Measurements from ENCODE around the gene RPL19. TPM values are rescaled to one million over a fixed set of nuclear protein-coding genes. Genes with fewer than 3 reads are reported as not detected.

The RPL19 gene
- total RNA-seq, 1 donor from 2014 or later = 1,851 TPM

DNA sequence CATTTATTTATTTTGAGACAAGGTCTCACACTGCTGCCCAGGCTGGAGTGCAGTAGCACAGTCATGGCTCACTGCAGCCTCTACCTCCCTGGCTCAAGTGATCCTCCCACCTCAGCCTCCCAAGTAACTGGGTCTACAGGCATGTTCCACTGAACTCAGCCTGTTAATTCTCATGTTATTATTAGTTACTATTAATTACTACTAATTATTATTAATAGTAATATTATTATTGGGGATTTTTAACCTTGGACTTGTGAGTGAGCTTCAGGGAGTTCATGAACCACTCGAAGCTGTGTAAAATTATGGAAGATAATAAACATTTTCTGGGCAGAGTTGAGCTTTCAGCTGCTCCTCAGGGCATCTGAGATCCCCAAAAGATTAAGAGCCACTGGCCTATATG lies 30.3 kb downstream of the RPL19 start:
- H3K9me3 Mint-ChIP-seq (ENCODE audit: unreplicated experiment) = no peaks in the 10 kb centered on the region
- H3K4me1 Mint-ChIP-seq (ENCODE audit: unreplicated experiment) = peaks cover 25% of the 10 kb centered on the region
- H3K27me3 Mint-ChIP-seq (ENCODE audit: unreplicated experiment) = peaks cover 15% of the 10 kb centered on the region
- no peak overlapping the region for H3K4me3 Mint-ChIP-seq (ENCODE audit: unreplicated experiment)
- DNase-seq (ENCODE audit: low spot score) = no peak
- TF ChIP-seq, protein P1, sequence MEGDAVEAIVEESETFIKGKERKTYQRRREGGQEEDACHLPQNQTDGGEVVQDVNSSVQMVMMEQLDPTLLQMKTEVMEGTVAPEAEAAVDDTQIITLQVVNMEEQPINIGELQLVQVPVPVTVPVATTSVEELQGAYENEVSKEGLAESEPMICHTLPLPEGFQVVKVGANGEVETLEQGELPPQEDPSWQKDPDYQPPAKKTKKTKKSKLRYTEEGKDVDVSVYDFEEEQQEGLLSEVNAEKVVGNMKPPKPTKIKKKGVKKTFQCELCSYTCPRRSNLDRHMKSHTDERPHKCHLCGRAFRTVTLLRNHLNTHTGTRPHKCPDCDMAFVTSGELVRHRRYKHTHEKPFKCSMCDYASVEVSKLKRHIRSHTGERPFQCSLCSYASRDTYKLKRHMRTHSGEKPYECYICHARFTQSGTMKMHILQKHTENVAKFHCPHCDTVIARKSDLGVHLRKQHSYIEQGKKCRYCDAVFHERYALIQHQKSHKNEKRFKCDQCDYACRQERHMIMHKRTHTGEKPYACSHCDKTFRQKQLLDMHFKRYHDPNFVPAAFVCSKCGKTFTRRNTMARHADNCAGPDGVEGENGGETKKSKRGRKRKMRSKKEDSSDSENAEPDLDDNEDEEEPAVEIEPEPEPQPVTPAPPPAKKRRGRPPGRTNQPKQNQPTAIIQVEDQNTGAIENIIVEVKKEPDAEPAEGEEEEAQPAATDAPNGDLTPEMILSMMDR (IDR thresholded peaks at IDR 0.05; ENCODE audit: unreplicated experiment) = no peak
- H3K27ac Mint-ChIP-seq (ENCODE audit: unreplicated experiment) = no peak overlapping the region
- H3K36me3 Mint-ChIP-seq (ENCODE audit: low read depth, unreplicated experiment) = no peaks in the 10 kb centered on the region

DNA sequence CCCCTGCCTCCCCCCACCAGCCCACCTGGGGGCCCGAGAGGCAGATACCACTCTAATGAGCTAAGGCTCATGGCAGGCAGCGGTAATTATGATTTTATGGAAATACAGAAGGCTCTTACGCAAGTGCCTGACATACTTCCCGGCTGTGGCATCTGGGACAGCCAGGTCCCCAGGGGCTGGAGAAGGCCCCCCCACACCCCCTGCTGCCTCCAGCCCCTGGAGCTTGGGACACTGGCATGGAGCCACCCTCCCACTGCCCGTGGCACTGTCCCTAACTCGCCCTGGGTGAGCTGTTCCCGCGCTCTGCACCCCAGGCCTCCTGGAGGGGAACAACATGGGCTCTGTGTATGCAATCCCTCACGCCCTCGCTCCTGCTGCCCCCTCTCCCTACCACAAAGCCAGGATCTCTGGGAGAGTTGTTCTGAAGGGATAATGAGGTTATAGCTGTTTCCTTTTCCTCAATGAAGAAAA lies 31.0 kb downstream of the RPL19 start:
- Mint-ChIP-seq H3K27ac (ENCODE audit: unreplicated experiment) (no peak overlapping the region), H3K4me3 (ENCODE audit: unreplicated experiment) (no peak overlapping the region)

DNA sequence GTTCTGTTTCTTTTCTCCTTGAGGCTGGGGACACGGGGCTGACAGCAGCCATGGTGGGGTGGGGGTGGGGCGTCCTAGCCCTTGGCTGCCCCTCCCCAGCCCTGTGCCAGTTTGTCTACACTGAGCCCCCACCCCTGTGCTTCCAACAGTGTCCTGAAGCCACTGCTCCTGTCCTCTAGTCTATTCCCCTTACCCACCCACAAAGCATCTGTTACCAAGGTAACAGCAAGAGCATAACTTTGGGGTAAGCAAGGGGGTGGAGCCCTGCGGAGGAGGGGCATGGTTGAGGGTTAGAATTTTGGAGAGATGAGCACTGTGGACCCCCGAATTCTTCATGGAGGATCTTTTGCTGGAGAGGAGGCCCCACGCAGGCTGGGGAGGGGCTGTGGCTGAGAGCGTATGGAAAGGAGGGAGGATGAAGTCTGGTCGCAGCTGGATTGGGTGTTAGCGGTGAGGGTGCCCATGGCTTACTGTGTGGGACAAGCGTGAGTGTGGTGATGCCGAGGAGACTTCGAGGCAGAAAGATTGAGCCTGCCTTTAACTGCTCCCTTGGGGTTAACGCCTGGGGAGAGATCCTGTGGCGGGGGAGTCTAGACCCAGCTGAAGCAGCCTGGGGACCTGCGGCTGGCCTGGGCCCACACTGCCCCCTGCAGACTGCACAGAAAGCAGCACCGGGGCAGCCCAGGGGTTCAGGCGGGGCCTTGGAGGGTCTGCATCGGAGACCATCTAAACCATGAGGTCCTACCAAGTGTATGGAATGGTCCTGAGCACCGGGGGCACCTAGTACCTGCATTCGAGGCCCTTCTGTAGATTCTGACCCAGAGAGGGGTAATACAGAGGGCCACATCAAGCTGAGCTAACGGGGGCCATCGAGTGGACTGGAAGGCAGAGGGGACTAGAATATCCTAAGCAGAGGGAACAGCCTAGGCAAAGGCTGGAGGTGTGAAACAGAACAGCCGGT lies 31.8 kb downstream of the RPL19 start:
- peak; percentile 70 for DNase-seq (ENCODE audit: low spot score)
- Mint-ChIP-seq H3K4me1 (ENCODE audit: unreplicated experiment) (peaks cover 21% of the 10 kb centered on the region), H3K9me3 (ENCODE audit: unreplicated experiment) (no peaks in the 10 kb centered on the region), H3K27me3 (ENCODE audit: unreplicated experiment) (peaks cover 13% of the 10 kb centered on the region), H3K36me3 (ENCODE audit: low read depth, unreplicated experiment) (no peaks in the 10 kb centered on the region), H3K4me3 (ENCODE audit: unreplicated experiment) (no peak overlapping the region), H3K27ac (ENCODE audit: unreplicated experiment) (peak overlapping the region; percentile 85)
- TF ChIP-seq, protein P1 (IDR thresholded peaks at IDR 0.05; ENCODE audit: unreplicated experiment) = peak; percentile 59

More for the DNA sequence above, 31.0 kb downstream of the RPL19 start:
- TF ChIP-seq, protein P1 (IDR thresholded peaks at IDR 0.05; ENCODE audit: unreplicated experiment) = no peak
- no peaks in the 10 kb centered on the region for H3K9me3 Mint-ChIP-seq (ENCODE audit: unreplicated experiment)
- H3K36me3 Mint-ChIP-seq (ENCODE audit: low read depth, unreplicated experiment) = no peaks in the 10 kb centered on the region
- H3K27me3 Mint-ChIP-seq (ENCODE audit: unreplicated experiment) = peaks cover 16% of the 10 kb centered on the region
- DNase-seq (ENCODE audit: low spot score) = no peak
- peaks cover 22% of the 10 kb centered on the region for H3K4me1 Mint-ChIP-seq (ENCODE audit: unreplicated experiment)

DNA sequence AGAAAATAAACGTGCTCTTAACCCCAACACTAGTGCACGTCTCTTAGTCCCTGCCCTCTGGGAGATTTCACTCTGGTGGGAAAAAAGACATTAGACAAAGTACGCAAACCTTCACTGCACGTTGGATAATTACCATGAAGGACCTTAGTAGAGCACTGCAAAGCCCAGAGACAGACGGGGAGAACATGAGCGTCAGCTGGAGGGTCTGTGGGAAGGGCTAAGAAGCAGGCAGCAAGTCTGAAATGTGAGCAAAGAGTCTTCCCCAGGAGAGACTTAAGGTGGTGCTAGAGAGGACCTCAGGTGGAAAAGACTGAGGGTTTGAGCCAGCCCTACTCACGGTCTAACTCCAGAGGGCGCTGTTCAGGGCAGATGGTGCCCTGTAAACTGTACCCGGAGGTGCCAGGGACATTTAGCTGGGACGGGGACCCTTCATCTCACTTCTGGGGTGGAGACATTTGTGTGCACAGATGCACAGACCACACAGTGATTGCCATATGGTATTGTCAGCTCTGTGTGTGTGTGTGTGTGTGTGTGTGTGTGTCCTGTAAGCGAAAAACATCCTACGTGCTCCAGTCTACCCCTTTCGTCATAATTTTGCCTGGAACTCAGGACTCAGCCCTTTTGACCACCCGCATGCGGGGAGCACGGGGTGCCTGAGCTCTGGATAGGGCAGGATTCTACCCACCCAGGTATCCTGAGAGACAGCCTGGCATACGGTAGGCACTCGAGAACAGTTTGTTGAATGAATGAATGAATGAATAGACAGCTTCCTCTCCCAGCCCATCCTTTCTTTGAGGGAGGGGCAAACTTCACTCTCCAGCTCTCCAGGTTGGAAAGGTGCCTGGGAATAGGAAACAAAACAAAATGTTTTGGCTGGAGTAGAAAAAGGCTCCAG lies 35.7 kb downstream of the RPL19 start:
- H3K27ac Mint-ChIP-seq (ENCODE audit: unreplicated experiment) = no peak overlapping the region
- no peaks in the 10 kb centered on the region for H3K36me3 Mint-ChIP-seq (ENCODE audit: low read depth, unreplicated experiment)
- peak; percentile 65 for DNase-seq (ENCODE audit: low spot score)
- TF ChIP-seq, protein P1 (IDR thresholded peaks at IDR 0.05; ENCODE audit: unreplicated experiment) = peak; percentile 78
- H3K9me3 Mint-ChIP-seq (ENCODE audit: unreplicated experiment) = no peaks in the 10 kb centered on the region
- peaks cover 13% of the 10 kb centered on the region for H3K4me1 Mint-ChIP-seq (ENCODE audit: unreplicated experiment)
- H3K27me3 Mint-ChIP-seq (ENCODE audit: unreplicated experiment) = peaks cover 11% of the 10 kb centered on the region
- H3K4me3 Mint-ChIP-seq (ENCODE audit: unreplicated experiment) = no peak overlapping the region

Measured in endothelial cell (in vitro differentiated cells).